Effector memory CD4-positive, alpha-beta T cell (primary cell): ENCODE measurements around the gene OR1D5.
"Not testable (repeated sequence)": the region's sequence is repeated elsewhere in the genome, so short reads cannot be mapped to it uniquely, and the experiment has no call there.

ENCODE experiments used
- DNase-seq, 3 donors: peaks; one replicate each; pipeline ENCODE4 v3.0.0-alpha.2; 2020
- H3K27ac ChIP-seq: 2 replicates; pipeline ENCODE4 v1.7.0; 2013; ENCODE audit warnings: mild to moderate bottlenecking, low read length, moderate library complexity; ENCODE audit not compliant: insufficient read depth, poor library complexity, severe bottlenecking
- H3K27me3 ChIP-seq: replicated peaks from 2 replicates; pipeline ENCODE4 v1.7.0; 2013; ENCODE audit warnings: mild to moderate bottlenecking, low read length; ENCODE audit not compliant: insufficient read depth, control insufficient read depth, poor library complexity, severe bottlenecking
- H3K36me3 ChIP-seq: 2 replicates; pipeline ENCODE4 v1.7.0; 2013; ENCODE audit warnings: mild to moderate bottlenecking, low read length, moderate library complexity; ENCODE audit not compliant: control insufficient read depth, insufficient read depth
- H3K4me1 ChIP-seq: 2 replicates; pipeline ENCODE4 v1.7.0; 2013; ENCODE audit warnings: low read length, mild to moderate bottlenecking; ENCODE audit not compliant: control insufficient read depth, insufficient read depth, poor library complexity, severe bottlenecking
- H3K4me3 ChIP-seq: 2 replicates; pipeline ENCODE4 v1.7.0; 2013; ENCODE audit warnings: low read length, low read depth, mild to moderate bottlenecking; ENCODE audit not compliant: insufficient read depth, poor library complexity, severe bottlenecking
- H3K9me3 ChIP-seq: 2 replicates; pipeline ENCODE4 v1.7.0; 2013; ENCODE audit warnings: mild to moderate bottlenecking, low read length, moderate library complexity; ENCODE audit not compliant: control insufficient read depth
- total RNA-seq, 3 donors: gene quantifications; one replicate each; lab custom pipeline; 2026; lab: John Stamatoyannopoulos, UW

OR1D5 gene
- 0 reads per million in 3 donors for total RNA-seq

GRCh38 chr17:3063507-3063906, at the start of gene OR1D5:
Gene OR1D5, minus strand, starts transcription at chr17:3063607. Its CDS starts 0 bp downstream, at chr17:3063607.
- H3K4me3 ChIP-seq, H3K27me3 ChIP-seq, H3K4me1 ChIP-seq, H3K9me3 ChIP-seq, H3K36me3 ChIP-seq, DNase-seq, H3K27ac ChIP-seq: not testable (repeated sequence)

GRCh38 chr17:3104322-3104721, 40.9 kb upstream of the OR1D5 start, which contains the start of gene OR1D2:
Gene OR1D2, minus strand, starts transcription at chr17:3104422. Its CDS starts 11,426 bp downstream, at chr17:3092996.
- Histone ChIP-seq H3K4me1 (no peaks in the 10 kb centered on the region), H3K9me3 (no peaks in the 10 kb centered on the region), H3K27ac (no peak within 1 kb of the TSS), H3K36me3 (no peaks in the 10 kb centered on the region), H3K4me3 (no peak within 1 kb of the TSS), H3K27me3 (no peaks in the 10 kb centered on the region)
- no peak for DNase-seq

- H3K9me3 ChIP-seq, H3K27me3 ChIP-seq, H3K36me3 ChIP-seq, DNase-seq, H3K27ac ChIP-seq, H3K4me3 ChIP-seq, H3K4me1 ChIP-seq: not testable (repeated sequence)
Measured at GRCh38 chr17:3073850-3074249, 10.4 kb upstream of the OR1D5 start.

GRCh38 chr17:3065192-3065591, 1.8 kb upstream of the OR1D5 start:
- not testable (repeated sequence) for H3K27ac ChIP-seq, H3K4me1 ChIP-seq, DNase-seq, H3K27me3 ChIP-seq, H3K9me3 ChIP-seq, H3K4me3 ChIP-seq, H3K36me3 ChIP-seq

- not testable (repeated sequence) for H3K27ac ChIP-seq, H3K36me3 ChIP-seq, H3K4me3 ChIP-seq, H3K9me3 ChIP-seq, DNase-seq, H3K4me1 ChIP-seq, H3K27me3 ChIP-seq
Measured at GRCh38 chr17:3062824-3063377, 506 bp downstream of the OR1D5 start.

- H3K4me3 ChIP-seq, H3K27me3 ChIP-seq, H3K4me1 ChIP-seq, H3K9me3 ChIP-seq, DNase-seq, H3K36me3 ChIP-seq, H3K27ac ChIP-seq: not testable (repeated sequence)
Measured at GRCh38 chr17:3054868-3055267, 8.5 kb downstream of the OR1D5 start.

GRCh38 chr17:3049705-3050295, 13.6 kb downstream of the OR1D5 start:
- no peak overlapping the region for H3K27ac ChIP-seq
- no peaks in the 10 kb centered on the region for H3K36me3 ChIP-seq
- no peaks in the 10 kb centered on the region for H3K9me3 ChIP-seq
- DNase-seq, result no peak
- no peaks in the 10 kb centered on the region for H3K4me1 ChIP-seq
- no peaks in the 10 kb centered on the region for H3K27me3 ChIP-seq
- H3K4me3 ChIP-seq, result peak overlapping the region; percentile 88

GRCh38 chr17:3048727-3049471, 14.5 kb downstream of the OR1D5 start:
- H3K9me3 ChIP-seq, result peaks cover 6% of the 10 kb centered on the region
- peak overlapping the region; percentile 88 for H3K4me3 ChIP-seq
- no peaks in the 10 kb centered on the region for H3K36me3 ChIP-seq
- DNase-seq, result peak; percentile 81 to 93 (median 85)
- H3K4me1 ChIP-seq, result no peaks in the 10 kb centered on the region
- no peaks in the 10 kb centered on the region for H3K27me3 ChIP-seq
- peak overlapping the region; percentile 25 for H3K27ac ChIP-seq

GRCh38 chr17:3046753-3047152, 16.7 kb downstream of the OR1D5 start:
- Histone ChIP-seq H3K36me3 (no peaks in the 10 kb centered on the region), H3K27me3 (peaks cover 5% of the 10 kb centered on the region)
- no peak for DNase-seq

GRCh38 chr17:3043737-3044365, 19.6 kb downstream of the OR1D5 start:
- H3K36me3 ChIP-seq, result no peaks in the 10 kb centered on the region
- no peak for DNase-seq
- peaks cover 10% of the 10 kb centered on the region for H3K9me3 ChIP-seq
- no peak overlapping the region for H3K4me3 ChIP-seq
- H3K27me3 ChIP-seq, result peaks cover 5% of the 10 kb centered on the region
- no peaks in the 10 kb centered on the region for H3K4me1 ChIP-seq
- H3K27ac ChIP-seq, result no peak overlapping the region

More at GRCh38 chr17:3046753-3047152, 16.7 kb downstream of the OR1D5 start:
- Histone ChIP-seq H3K4me3 (no peak overlapping the region), H3K4me1 (no peaks in the 10 kb centered on the region), H3K9me3 (peaks cover 10% of the 10 kb centered on the region), H3K27ac (no peak overlapping the region)
